CMK (cell line): ENCODE results near the gene NPHP4.
"Not testable (repeated sequence)": the region's sequence is repeated elsewhere in the genome, so short reads cannot be mapped to it uniquely, and the experiment has no call there.

Experiments used
- DNase-seq: peaks from one replicate; pipeline ENCODE4 v3.0.0-alpha.2; 2010; ENCODE audit warnings: low read depth

The NPHP4 gene

DNA sequence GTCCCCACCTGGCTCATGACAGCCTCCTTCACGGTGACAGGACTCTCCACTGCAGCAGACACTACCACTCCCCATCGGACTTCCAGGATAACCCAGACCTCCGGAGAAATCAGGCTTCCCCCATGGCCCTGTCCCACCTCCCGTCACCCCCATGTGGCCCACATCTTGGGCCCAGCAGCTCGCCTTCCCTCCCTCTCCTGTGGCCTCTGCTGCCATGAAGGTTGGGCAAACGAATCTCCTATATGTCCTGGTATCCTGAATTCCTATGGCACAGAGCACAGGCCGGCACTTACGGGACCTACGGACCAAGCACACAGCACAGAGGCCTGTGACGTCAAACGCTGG lies 82.0 kb downstream of the NPHP4 start:
- DNase-seq, result no peak

DNA sequence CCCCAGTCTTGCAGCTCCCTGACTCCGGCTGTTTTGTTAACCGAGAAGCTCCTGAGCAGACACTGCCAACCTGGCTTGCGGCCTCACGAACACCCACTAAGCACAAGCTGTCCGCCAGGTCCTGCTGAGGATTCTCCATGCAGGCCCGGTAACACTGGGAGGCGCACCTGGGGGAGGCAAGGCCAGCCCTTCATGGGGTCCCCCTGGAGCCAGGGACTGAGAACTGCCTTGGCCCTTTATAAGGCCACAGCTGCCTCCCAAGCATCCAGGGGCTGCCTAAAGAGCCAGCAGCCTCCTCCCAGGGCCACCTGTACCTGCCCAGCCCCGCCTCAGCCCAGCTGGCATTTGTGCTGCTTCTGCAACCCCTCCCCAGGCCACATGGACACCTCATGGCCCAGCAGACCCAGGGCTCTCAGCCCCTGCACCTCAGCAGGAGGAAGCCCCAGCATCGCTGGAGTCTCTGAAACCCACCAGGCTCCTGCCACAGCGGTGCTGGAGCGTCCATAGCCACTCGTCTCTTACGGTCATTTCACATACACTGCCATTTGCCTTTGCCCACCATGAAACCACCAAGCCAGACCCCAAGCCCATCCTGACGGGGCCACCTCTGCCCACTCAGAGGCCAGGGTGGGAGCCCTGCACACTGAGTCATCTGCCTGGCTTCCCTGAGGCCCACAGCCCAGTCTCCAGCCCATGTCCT lies 82.5 kb downstream of the NPHP4 start:
- no peak for DNase-seq

GRCh38 chr1:5908461-5909375 lies 83.5 kb downstream of the NPHP4 start:
- DNase-seq, result no peak

DNA sequence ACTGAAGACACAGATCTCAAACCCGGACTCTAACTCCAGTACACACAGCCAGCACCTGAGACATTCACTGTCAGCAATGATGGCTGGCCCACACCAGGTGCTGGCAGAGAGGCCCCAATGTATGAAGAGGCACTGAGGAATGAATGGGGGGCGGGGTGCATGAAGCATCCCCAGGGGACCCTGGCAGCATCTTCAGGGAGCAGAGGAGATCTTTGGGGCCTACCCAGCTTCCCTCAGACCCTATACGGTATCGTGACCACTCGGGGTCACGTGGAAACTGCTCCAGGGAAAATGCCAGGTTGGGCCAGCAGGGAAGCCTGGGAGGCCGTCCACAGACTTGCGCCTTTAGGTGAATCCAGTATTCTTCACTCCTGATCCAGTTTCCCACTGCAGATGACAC lies 84.3 kb downstream of the NPHP4 start:
- no peak for DNase-seq

DNA sequence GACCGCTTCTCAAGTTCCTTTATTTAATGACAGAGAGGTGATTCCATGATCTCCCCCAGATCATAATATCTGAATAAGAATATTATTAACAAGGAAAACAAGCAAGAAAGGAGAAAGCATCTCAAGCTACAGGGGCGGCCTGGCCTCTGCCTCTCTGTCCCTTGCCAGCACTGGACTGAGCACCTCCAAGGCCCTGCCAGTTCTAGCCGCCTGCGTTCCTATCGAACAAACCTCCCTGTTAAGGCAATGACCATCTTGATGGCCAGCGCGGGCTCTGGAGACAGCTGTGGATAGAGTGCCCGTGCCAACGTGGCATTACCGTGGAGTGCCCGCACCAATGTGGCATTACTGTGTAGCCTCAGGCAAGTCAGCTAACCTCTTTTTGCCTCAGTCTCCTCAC lies 84.8 kb downstream of the NPHP4 start:
- no peak for DNase-seq

- no peak for DNase-seq
Observed at GRCh38 chr1:5906966-5907365, 85.3 kb downstream of the NPHP4 start.

DNA sequence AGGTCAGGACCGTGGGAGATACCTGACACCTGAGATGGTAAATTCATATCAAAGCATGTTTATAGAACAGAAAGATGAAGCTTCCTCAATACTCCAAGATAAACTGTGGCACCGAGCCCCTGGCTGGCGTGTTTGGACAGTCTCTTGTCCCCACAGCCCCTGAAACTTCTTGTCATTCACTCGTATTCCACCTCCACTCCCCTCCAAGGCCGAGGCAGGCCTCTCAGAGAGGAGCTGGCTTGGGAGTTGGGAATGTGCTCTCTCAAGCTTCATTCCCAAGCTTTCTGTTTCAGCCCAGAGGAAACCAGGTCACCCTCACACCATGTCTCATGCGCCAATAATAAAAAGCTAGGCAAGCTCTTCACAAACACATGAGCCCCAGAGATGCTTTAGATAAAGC lies 86.1 kb downstream of the NPHP4 start:
- DNase-seq, result no peak

DNA sequence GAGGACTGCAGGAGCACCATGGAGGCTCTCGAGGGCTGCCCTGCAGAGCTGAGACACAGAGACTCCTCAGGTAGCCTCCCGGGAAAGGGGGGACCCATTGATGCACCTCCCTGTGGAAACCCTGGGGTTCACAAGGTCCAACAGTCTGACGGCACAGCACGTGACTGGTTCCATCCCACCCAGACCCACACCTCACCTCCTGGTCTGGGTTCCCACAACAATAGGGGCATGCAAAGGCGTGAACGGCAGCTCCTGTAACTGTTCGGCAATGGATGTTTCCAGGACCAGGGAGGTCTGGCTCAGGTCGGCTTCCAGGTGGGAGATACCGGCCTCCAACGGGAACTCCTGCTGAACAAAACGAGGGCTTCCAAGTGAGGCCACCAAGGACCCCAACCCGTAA lies 86.8 kb downstream of the NPHP4 start:
- DNase-seq, result no peak

- DNase-seq, result no peak
Observed at GRCh38 chr1:5904551-5904950, 87.7 kb downstream of the NPHP4 start.

GRCh38 chr1:5903680-5904079 lies 88.5 kb downstream of the NPHP4 start:
- DNase-seq, result no peak

DNA sequence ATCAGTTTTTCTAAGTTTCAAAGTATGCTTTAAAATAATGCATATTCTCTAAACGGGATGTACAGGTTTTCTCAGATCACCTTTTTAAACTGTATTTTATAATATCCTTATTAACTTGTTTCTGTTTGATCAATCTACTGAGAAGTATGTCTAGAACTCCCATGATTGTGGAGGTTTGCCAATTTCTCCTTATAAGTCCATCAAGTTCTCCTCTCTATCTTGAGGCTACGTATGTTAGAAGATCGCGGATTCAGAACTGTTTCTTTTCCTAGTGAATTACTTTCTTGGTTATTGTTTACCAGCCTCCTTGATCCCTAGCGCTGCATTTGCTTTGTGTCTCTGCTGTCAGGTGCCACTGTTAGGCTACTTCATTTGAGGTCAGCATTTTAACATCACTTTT lies 89.2 kb downstream of the NPHP4 start:
- no peak for DNase-seq

GRCh38 chr1:5901841-5902240 lies 90.4 kb downstream of the NPHP4 start:
- DNase-seq, result no peak

GRCh38 chr1:5901150-5901549 lies 91.1 kb downstream of the NPHP4 start:
- no peak for DNase-seq

DNA sequence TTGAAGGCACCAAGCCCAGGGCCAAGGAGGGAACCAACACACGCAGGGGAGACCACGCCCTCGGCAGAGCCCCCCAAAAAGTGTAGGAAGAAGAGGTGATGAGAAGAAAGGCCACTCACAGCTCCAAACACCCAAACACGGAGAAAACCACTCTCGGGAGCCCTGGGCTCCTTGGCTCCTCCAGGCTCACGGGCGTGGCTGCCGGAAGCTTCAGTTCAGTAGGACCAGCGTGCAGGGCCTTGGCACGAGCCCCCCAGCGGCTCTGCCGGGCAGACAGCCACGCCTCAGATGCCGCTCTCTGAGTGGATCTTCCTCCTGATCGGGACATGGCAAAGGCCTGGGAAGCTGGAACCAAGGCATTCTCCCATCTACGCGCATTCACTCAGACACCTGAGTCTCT lies 94.0 kb downstream of the NPHP4 start:
- no peak for DNase-seq

DNA sequence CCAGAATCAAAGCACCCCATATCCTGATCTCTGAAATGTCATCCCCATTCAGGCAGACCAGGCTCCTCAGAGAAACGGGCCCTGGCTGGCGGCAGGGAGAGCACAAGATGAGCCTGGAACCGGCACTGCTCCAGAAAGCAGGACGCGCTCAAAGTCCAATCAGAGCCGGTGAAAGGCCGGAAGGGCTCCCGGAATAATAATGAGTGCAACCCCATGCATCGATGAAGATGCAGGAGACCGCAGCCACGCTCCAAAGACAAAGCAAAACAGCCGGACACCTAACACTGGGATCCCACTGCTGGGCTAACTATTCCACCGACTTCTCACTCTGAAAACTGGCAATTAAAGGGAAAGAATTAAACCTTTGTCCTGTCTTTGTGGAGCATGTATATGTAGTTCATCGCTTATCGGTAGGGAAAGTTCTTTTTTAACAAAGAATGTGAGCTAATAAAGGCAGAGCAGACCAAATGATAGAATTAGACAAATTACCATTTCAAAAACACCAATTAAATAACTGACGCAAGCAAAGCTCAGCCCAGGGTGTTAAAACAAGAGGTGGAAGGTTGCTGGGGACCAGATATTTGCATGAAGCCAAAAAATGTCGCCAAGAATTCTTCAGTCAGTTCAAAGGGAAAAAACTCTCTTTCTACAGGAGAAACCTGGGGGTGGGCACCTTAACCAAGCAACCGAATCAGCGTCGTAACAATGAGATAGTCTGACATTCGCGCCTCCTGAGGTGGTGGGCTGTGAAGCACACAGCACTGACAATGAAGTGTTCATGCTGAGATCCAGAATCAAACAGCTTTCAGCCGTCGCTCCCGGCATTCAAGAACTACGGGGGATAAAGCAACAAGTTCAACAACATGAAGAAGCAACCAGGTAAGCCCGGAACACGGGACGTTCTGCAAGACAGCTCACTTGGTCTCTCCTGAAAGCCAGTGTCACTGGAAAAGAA lies 95.2 kb downstream of the NPHP4 start:
- no peak for DNase-seq

- DNase-seq, result no peak
Observed at GRCh38 chr1:5895446-5896406, 96.5 kb downstream of the NPHP4 start.

- DNase-seq, result not testable (repeated sequence)
Observed at GRCh38 chr1:5893699-5894278, 98.4 kb downstream of the NPHP4 start.

GRCh38 chr1:5892329-5892728 lies 99.9 kb downstream of the NPHP4 start:
- DNase-seq, result no peak

DNA sequence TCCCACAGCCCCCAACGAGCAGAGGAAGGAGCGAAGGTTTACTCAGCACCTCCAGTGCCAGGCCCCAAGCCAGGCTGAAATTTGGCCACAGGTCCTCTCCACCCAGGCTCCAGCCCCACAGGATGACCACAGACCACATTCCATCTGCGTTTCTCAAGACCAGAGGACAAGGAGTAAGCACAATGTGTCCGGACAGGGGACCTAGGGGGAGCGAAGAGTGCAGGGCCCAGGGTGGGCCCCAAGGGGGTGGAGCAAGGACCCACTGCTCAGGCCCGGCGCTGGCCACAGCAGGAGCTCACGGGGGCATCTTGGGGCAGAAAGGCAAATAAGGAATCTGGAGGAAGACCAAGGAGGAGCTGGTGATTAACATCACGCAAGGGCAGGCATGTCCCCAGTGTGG lies 100.5 kb downstream of the NPHP4 start:
- no peak for DNase-seq

GRCh38 chr1:5891137-5891536 lies 101.1 kb downstream of the NPHP4 start:
- no peak for DNase-seq
